ENCODE data around the gene SETD1A. TPM values are rescaled to one million over a fixed set of nuclear protein-coding genes. Genes with fewer than 3 reads are reported as not detected.

Gene SETD1A
- total RNA-seq, 1 experiment from 2014 or later: 3.4 TPM

DNA sequence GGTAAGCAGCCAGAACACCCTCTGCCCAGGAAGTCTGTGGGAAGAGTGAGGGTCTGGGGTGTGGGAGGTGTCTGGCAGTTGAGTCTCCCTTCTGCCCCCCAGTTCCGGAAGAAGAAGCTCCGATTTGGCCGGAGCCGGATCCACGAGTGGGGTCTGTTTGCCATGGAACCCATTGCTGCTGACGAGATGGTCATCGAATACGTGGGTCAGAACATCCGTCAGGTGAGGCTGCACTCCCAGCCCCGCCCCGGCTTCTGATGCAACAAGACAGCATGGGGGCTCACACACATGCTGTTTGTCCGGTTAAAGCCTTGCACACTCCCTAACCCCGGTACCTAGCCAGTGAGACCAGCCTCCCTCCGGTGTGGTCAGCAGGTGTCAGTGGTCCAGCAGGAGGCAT, 23.4 kb downstream of the SETD1A start:
- DNase-seq (ENCODE audit: low read depth): no peak

- DNase-seq (ENCODE audit: low read depth): no peak
Observed at GRCh38 chr16:30982548-30983288, 25.2 kb downstream of the SETD1A start.

- DNase-seq (ENCODE audit: low read depth): no peak
Observed at GRCh38 chr16:30983289-30983889, 25.8 kb downstream of the SETD1A start.

GRCh38 chr16:30983898-30984610, 26.5 kb downstream of the SETD1A start:
- no peak for DNase-seq (ENCODE audit: low read depth)

DNA sequence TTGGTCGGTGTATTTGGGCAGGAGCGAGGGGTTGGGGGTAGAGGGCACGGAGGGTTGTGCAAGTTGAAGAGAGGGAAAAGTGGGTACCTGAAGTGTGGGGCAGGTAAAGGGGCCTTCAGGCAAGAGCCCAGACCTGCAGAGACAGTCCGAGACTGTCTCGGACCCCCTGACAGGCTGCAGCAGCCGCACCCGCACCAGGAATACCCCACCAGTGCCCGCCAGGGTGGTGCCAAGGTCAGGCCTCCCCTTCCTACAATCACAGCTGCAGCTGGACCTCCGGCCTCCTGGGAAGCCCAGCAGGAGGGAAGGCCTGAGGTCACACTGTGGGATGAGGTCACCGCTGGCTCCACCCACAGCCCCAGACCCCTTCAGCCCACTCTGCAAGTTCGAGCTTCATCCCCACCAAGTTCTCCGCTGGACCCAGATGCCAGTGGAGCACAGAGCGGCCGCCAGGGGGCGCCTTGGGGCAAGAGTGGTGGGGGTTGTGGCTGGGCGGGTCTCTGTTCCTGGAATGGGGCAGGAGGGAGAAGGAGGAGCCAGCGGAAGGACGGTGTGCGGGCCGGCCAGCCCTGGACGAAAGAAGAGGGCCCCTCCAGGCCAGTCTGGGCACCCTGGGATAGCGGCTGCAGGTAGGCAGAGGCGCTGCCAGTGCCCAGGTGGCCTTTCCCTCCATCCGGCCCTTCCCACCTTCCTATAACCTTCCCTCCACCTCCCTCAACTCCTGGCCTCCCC, 27.3 kb downstream of the SETD1A start, which contains the start of gene HSD3B7:
Gene HSD3B7 (plus strand): TSS at position 539 of the 732 bp plus-strand sequence. CDS start 452 bp downstream, outside the sequence.
- peak; percentile 80 for DNase-seq (ENCODE audit: low read depth)

DNA sequence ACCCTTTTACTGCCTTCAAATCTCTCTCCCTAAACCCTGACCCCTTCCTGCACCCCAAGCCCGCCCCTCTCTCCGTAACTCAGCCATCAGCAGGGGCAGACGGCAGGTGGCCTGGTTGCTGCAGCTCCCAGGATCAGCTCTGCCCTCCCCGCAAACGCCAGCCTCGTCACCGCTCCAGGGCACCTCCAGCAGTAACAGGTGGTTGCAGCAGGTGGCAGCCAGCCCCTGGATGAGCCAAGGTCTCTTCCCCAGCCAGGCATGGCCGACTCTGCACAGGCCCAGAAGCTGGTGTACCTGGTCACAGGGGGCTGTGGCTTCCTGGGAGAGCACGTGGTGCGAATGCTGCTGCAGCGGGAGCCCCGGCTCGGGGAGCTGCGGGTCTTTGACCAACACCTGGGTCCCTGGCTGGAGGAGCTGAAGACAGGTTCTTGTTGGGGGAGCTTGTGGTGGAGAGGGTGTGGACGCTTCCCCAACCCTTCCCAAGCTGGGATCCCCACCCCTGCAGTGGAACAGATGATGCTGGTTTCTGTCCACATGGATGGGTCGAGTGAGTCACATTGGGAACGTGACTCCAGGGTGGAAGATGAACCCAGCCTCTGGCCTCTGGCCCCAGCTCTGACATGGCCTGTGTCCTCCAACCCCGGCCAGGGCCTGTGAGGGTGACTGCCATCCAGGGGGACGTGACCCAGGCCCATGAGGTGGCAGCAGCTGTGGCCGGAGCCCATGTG, 28.0 kb downstream of the SETD1A start:
- peak; percentile 85 for DNase-seq (ENCODE audit: low read depth)

- no peak for DNase-seq (ENCODE audit: low read depth)
Observed at GRCh38 chr16:30986129-30986991, 28.8 kb downstream of the SETD1A start.

- DNase-seq (ENCODE audit: low read depth): no peak
Observed at GRCh38 chr16:30987581-30988190, 30.1 kb downstream of the SETD1A start.

DNA sequence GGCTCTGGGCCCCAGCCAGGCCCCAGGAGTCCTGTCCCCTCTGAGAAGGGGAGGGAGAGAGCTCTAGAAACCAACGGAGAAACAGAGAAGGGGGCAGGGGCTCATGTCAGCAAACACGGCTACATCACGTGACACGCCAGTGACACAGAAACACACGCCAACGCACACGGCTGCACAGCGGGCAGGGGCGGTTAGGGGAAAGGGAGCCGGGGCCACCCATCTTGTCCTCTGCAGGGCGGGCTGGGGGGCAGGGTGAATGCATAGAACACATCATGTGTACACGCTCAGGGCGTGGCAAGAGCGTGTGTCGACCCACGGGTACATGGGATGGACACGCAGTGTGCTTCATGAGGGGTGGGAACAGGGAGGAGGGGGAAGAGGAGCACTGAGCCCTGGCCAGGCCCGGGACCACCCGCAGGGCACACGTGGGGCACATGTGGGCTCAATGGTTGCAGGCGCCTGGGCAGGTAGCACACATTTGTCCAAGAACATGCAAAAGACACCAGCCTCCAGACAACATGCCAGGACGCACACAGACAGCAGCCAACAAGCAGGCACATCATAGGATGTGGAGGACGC, 32.0 kb downstream of the SETD1A start:
- DNase-seq (ENCODE audit: low read depth): no peak

GRCh38 chr16:30990105-30990504, 32.6 kb downstream of the SETD1A start:
- no peak for DNase-seq (ENCODE audit: low read depth)

DNA sequence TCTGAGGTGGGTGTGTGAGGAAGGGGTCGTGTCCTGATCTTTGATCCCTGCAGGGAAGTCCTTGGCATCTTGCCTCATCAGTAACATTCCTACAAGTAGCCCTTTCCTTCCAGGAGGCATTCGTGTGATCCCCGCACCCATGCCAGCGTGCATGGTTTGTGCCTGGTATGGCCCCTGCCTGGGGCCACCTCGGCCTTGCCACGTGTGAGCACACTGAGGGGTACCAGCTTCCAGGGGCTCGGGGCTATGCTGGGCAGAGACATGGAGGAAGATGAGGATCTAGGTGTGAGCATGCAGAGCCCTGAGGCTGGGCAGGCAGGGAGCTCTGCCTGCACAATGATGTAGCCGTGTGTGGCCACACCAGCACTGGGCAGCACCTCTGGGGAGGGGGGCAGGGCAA, 33.5 kb downstream of the SETD1A start:
- DNase-seq (ENCODE audit: low read depth): no peak

DNA sequence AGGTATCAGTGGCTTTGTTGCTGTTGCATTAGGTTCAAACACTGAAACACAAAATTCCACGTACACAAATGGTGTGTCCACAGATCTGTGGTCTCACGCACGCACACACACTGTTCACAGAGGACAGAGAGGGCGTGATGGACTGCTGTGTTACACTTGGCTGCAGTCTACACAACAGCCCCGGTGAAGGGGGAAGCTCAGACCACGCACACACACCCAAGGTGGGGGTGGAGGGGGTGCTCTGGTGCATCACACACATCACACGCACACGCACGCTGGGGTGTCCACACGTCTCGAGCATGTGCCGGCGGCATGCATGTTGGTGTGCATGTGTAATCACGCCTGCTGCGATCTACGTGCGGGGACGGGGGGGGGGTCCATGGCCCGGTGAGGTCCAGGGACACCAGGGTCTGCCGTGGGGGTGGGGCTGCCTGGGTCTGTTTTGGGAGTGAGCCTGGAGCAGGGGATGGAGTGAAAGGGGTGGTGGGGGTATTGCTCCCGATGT, 34.8 kb downstream of the SETD1A start:
- DNase-seq (ENCODE audit: low read depth): no peak

DNA sequence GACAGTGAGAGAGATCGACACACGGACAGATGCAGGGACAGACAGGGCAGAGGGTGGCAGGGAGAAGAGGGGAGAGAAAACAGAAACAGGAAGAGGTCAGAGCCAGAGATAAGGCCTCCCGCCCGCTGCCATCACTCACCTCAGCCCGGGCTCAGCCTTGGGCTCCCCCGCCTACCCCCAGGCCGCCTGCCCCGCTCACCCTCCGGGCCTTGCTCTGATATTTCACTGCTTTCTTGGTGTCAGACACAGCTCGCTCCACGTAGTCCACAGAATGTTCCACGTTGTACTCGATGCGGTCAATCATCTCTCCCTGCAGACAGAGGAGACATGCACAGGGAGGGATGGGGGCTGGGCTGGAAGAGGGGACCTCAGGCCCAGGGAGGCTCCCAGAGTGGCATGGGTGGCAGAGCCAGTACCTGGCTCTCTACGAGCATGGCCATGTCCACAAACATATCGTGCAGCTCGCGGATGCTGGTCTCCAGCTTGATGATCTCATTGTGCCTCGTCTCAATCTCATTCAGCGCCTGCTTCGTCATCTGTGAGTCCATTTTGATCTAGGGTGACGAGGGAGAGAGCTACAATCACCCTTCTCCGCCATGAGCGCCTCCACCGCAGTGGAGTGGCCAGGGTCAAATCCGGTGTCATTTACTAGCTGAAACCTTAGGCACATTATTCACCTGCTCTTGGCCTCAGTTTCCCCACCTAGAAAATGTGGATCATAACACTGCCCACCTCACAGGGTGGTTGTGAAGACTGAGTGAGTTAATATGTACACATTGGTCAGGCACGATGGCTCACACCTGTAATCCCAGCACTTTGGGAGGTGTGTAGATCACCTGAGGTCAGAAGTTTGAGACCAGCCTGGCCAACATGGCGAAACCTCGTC, 35.6 kb downstream of the SETD1A start:
- DNase-seq (ENCODE audit: low read depth): no peak

GRCh38 chr16:30995927-30996323, 38.4 kb downstream of the SETD1A start:
- DNase-seq (ENCODE audit: low read depth): no peak

DNA sequence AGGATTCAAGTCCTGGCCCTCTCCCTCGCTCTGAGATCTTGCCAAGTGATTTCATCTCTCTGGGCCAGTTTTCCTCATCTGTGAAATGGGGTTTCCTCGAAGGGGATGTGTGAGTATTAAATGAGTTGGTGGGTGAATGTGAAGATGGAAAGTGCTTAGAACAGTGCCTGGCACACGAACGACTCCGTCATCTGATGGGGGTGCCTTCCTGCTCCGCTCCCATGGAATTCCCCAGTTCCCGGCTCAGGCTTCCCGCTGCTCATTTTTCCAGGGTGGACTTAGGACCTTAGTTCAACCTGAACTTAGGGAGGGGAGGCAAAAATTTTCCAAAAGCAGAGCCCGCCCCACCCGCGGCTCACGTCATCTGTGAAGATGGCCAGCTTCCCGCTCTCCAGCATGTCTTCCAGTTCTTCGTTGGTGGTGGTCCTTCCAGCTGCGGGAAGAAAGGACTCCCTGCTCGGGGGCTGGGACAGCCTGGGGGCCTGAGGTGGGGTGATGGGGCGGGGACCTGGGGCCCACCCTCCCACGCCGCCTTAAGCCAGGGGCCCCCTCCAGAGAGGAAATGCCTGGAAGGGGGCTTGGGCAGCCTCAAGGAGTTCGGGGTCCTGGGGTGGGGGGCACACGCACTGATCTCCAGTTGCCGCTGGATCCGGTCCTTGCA, 38.9 kb downstream of the SETD1A start:
- no peak for DNase-seq (ENCODE audit: low read depth)

DNA sequence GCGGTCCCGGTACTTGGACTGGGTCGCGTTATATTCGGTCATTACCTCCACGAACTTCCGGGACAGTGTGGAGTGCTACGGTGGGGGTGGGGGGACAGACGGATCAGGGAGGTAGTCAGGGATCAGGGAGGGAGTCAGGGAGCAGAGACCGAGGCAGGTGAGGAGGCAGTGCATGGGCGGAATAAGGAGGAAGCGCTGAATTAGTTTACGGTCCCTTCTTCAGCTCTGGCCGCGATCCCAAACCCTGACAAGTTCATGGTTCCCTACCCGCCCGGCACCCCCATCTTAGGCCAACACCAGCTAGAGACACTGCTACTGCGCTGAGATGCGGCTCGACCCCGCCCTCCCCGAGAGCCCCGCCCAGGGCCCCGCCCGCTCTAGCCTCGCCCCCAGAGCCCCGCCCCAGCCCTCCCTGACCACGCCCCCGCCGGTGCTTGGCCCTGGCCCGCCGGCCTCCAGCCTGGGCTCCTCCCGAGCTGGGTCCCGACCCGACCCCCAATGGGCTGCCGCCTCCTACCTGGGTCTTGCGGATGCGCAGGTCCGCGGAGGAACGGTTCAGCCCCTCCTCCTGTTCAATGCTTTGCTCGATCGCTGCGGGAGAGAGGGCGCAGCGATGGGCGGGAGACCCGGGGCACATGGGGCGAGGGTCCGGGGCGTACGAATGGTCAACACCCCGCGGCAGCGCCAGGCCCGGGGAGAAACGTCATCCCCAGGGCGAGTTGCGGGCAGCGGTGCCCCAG, 39.6 kb downstream of the SETD1A start:
- peak; percentile 72 for DNase-seq (ENCODE audit: low read depth)
